ENCODE data around the gene GLRA3. TPM values are rescaled to one million over a fixed set of nuclear protein-coding genes. Genes with fewer than 3 reads are reported as not detected.

The GLRA3 gene
- total RNA-seq, 2 experiments from 2014 or later = not detected

DNA sequence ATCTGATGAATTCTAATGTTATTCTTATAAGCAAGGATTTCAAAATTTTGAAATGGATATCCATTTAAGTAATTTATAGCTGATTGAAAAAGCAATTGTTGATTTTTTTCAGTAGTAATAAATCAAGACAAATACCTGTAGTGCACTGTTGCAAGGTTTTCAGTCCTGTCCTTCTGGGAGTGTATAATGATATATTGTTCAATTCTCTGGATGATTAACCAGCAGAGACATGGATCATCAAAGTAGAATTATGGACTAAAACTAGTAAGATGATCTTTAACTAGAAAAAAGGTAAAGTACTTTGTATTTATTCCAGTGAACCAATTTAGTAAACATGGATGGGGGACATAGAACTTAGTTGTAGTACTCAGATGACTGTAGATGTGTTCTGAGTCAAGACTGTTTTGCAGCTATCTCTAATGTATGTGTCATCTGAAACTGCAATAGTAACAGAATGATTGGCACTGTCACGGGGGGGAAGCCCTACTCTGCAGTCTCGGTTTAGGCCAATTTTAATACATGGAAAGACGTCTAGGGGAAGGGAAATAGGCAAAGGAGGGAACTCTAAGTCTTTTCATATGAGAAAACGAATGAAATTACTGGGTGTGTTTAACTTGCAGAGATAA is 121.9 kb downstream of the GLRA3 start:
- ChIA-PET POLR2A (no interaction called here), CTCF (no interaction called here)
- peak; percentile 7 for DNase-seq
- Mint-ChIP-seq H3K36me3 (ENCODE audit: low read depth) (no peaks in the 10 kb centered on the region), H3K27me3 (no peaks in the 10 kb centered on the region), H3K4me3 (no peak overlapping the region), H3K27ac (no peak overlapping the region), H3K4me1 (ENCODE audit: low read depth) (no peaks in the 10 kb centered on the region), H3K9me3 (no peaks in the 10 kb centered on the region)
- TF ChIP-seq, protein P1, sequence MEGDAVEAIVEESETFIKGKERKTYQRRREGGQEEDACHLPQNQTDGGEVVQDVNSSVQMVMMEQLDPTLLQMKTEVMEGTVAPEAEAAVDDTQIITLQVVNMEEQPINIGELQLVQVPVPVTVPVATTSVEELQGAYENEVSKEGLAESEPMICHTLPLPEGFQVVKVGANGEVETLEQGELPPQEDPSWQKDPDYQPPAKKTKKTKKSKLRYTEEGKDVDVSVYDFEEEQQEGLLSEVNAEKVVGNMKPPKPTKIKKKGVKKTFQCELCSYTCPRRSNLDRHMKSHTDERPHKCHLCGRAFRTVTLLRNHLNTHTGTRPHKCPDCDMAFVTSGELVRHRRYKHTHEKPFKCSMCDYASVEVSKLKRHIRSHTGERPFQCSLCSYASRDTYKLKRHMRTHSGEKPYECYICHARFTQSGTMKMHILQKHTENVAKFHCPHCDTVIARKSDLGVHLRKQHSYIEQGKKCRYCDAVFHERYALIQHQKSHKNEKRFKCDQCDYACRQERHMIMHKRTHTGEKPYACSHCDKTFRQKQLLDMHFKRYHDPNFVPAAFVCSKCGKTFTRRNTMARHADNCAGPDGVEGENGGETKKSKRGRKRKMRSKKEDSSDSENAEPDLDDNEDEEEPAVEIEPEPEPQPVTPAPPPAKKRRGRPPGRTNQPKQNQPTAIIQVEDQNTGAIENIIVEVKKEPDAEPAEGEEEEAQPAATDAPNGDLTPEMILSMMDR (IDR thresholded peaks at IDR 0.05) = no peak
- intact Hi-C loops (cut with micrococcal nuclease) = no loop called here
- peak; percentile 58 for ATAC-seq

DNA sequence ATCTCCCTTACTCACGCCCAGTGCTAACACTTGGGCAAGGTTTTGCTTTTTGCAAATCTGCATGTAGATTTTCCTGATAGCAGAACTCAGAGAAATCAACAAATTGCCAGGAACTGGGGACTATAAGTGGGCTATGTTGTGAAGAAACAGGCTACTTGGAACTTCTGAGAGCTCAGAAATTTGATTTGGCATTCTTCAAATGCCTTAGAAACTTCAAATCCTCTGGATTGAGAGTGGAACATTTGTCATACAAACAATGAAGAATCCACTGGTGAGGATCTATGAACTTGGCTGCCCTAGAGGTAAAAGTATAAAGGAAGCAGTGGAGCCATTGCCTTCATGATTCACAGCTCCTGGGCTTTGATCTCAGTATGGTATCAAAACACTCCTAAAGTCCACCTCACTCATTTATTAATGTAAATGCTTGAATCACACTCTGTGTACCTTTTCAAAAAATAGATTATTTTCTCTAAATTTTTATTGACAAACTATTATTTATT is 126.0 kb downstream of the GLRA3 start:
- intact Hi-C loops (cut with micrococcal nuclease) = no loop called here
- DNase-seq (no peak), ATAC-seq (no peak)
- TF ChIP-seq, protein P1 (IDR thresholded peaks at IDR 0.05) = no peak
- Mint-ChIP-seq H3K27me3 (no peaks in the 10 kb centered on the region), H3K4me1 (ENCODE audit: low read depth) (no peaks in the 10 kb centered on the region), H3K4me3 (no peak overlapping the region), H3K27ac (no peak overlapping the region), H3K36me3 (ENCODE audit: low read depth) (no peaks in the 10 kb centered on the region), H3K9me3 (no peaks in the 10 kb centered on the region)
- ChIA-PET POLR2A (no interaction called here), CTCF (no interaction called here)

DNA sequence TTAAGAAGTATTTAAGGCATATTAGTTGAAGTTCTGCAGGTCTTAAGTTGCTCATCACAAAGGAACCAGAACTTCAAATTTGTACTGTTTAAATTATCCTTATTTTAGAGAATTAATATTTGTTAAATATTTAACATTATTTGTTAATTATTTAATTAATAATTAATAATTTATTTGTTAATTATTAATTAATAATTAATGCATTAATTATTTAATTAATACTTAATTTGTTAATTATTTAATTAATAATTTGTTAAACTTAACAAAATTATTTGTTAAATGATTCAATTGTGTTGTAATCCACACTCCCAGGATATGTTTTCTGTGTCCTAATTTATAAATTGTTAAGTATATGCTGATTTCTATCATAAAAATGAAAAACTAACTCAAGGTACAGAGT is 129.4 kb downstream of the GLRA3 start:
- no peak for ATAC-seq
- H3K27me3 Mint-ChIP-seq = peaks cover 3% of the 10 kb centered on the region

DNA sequence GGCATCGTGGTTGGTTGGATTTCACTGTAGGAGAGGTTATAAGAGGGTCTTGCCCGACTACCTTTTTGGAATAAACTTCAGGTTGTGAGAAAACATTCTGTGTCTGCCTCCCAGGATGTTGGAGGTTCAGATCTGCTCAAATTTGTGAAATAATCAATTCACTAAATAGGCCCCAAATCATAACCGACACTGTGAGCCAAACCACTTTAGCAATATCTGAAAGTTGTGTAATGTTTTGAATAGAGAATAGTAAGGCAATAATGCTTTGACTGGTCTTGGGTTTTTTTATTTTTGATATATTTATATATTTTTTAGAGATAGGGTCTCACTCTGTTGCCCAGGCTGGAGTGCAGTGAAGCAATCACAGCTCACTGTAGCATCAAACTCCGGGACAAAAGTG is 131.2 kb downstream of the GLRA3 start:
- H3K27me3 Mint-ChIP-seq = peaks cover 7% of the 10 kb centered on the region
- H3K4me1 Mint-ChIP-seq (ENCODE audit: low read depth) = no peaks in the 10 kb centered on the region
- DNase-seq = no peak
- POLR2A ChIA-PET = no interaction called here
- H3K9me3 Mint-ChIP-seq = no peaks in the 10 kb centered on the region
- intact Hi-C loops (cut with micrococcal nuclease) = no loop called here
- no peak for ATAC-seq
- no peak overlapping the region for H3K4me3 Mint-ChIP-seq
- no peaks in the 10 kb centered on the region for H3K36me3 Mint-ChIP-seq (ENCODE audit: low read depth)
- CTCF ChIA-PET = no interaction called here
- TF ChIP-seq, protein P1 (IDR thresholded peaks at IDR 0.05) = no peak
- no peak overlapping the region for H3K27ac Mint-ChIP-seq

More for the DNA sequence above, 129.4 kb downstream of the GLRA3 start:
- Mint-ChIP-seq H3K9me3 (no peaks in the 10 kb centered on the region), H3K4me1 (ENCODE audit: low read depth) (no peaks in the 10 kb centered on the region), H3K36me3 (ENCODE audit: low read depth) (no peaks in the 10 kb centered on the region), H3K4me3 (no peak overlapping the region), H3K27ac (no peak overlapping the region)
- ChIA-PET CTCF (interaction anchor here (1.2 to 1.4 kb wide), 2 partner anchors 15 to 16 kb away, joined by 3 to 4 read pairs; no protein-coding TSS in a partner anchor), POLR2A (no interaction called here)
- intact Hi-C loops (cut with micrococcal nuclease) = no loop called here
- DNase-seq = no peak
- TF ChIP-seq, protein P1 (IDR thresholded peaks at IDR 0.05) = no peak

DNA sequence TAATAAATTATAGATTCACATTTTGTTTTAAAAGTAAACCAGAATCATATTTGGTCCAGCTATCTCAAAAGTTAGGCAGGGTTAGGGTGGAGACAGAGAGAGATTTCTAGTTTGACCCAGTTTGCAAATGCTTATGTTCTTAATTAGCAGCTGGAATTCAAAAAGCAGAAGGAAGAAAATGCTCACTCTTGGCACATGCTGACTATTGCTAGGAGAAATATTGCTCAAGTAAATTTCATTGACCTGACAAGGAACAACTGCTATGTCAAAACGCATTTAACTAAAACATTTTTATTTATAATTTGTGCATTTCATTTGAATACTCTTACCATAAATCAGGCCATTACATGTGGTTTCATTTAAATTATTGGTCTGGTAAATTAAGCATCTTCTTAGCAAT is 131.8 kb downstream of the GLRA3 start:
- intact Hi-C loops (cut with micrococcal nuclease) = no loop called here
- DNase-seq = no peak
- H3K27ac Mint-ChIP-seq = no peak overlapping the region
- no peak overlapping the region for H3K4me3 Mint-ChIP-seq
- no peaks in the 10 kb centered on the region for H3K36me3 Mint-ChIP-seq (ENCODE audit: low read depth)
- TF ChIP-seq, protein P1 (IDR thresholded peaks at IDR 0.05) = no peak
- H3K27me3 Mint-ChIP-seq = peaks cover 7% of the 10 kb centered on the region
- no peaks in the 10 kb centered on the region for H3K9me3 Mint-ChIP-seq
- H3K4me1 Mint-ChIP-seq (ENCODE audit: low read depth) = no peaks in the 10 kb centered on the region
- POLR2A ChIA-PET = no interaction called here
- CTCF ChIA-PET = interaction anchor here (1.7 kb wide), 1 partner anchor 13 kb away, joined by 4 read pairs; no protein-coding TSS in a partner anchor
- no peak for ATAC-seq
